ENCODE measurements around the gene DOC2B.
"Not testable (repeated sequence)": the region's sequence is repeated elsewhere in the genome, so short reads cannot be mapped to it uniquely, and the experiment has no call there.

- TF ChIP-seq CTCF (IDR thresholded peaks at IDR 0.05); POLR2A (IDR thresholded peaks at IDR 0.05; ENCODE audit: low read depth); POLR2AphosphoS5 (IDR thresholded peaks at IDR 0.05): not testable (repeated sequence)
These were observed 34.4 kb upstream of the DOC2B start for GRCh38 chr17:215563-216478.

Data from esophagus muscularis mucosa (tissue), 3 donors.